KBM-7 (cell line): ENCODE data around the gene PRR9.
A peak's percentile ranks its signal among the peaks of the same experiment; 100 is the strongest.
"Not testable (repeated sequence)": the region's sequence is repeated elsewhere in the genome, so short reads cannot be mapped to it uniquely, and the experiment has no call there.

ENCODE experiments used
- DNase-seq: peaks from one replicate; pipeline ENCODE4 v3.0.0-alpha.2; 2015
- in situ Hi-C: fragments of 300-500 bp; cut with MboI; formaldehyde crosslinking; loops from 2 replicates; pipeline ENCODE4 v1.14.3; 2020; ENCODE audit warnings: low sequenced_read_pairs, low pct_unique_long_range_greater_than_20kb, mixed read lengths

PRR9 gene

GRCh38 chr1:153227810-153228209 is 10.4 kb downstream of the PRR9 start:
- in situ Hi-C loops, result no loop called here

GRCh38 chr1:153228491-153228890 is 11.1 kb downstream of the PRR9 start:
- in situ Hi-C loops, result no loop called here
- DNase-seq, result no peak

More at GRCh38 chr1:153227810-153228209, 10.4 kb downstream of the PRR9 start:
- DNase-seq, result no peak

- in situ Hi-C loops, result not testable (repeated sequence)
- DNase-seq, result peak; percentile 32
These were observed 11.9 kb downstream of the PRR9 start for GRCh38 chr1:153229076-153229829.

GRCh38 chr1:153231363-153231762 is 14.0 kb downstream of the PRR9 start:
- DNase-seq, result no peak
- in situ Hi-C loops, result no loop called here

GRCh38 chr1:153231785-153232184 is 14.4 kb downstream of the PRR9 start:
- in situ Hi-C loops, result no loop called here

GRCh38 chr1:153232553-153232952 is 15.2 kb downstream of the PRR9 start:
- in situ Hi-C loops, result no loop called here
- no peak for DNase-seq

More at GRCh38 chr1:153231785-153232184, 14.4 kb downstream of the PRR9 start:
- DNase-seq, result no peak

- DNase-seq, result no peak
- in situ Hi-C loops, result no loop called here
These were observed 16.1 kb downstream of the PRR9 start for GRCh38 chr1:153233448-153233847.

GRCh38 chr1:153238527-153238926 is 21.1 kb downstream of the PRR9 start:
- DNase-seq, result no peak
- in situ Hi-C loops, result no loop called here

GRCh38 chr1:153242160-153242559 is 24.8 kb downstream of the PRR9 start:
- DNase-seq, result no peak
- in situ Hi-C loops, result no loop called here

- in situ Hi-C loops, result no loop called here
- DNase-seq, result no peak
These were observed 28.1 kb downstream of the PRR9 start for GRCh38 chr1:153245466-153245865.

- no peak for DNase-seq
- in situ Hi-C loops, result no loop called here
These were observed 28.6 kb downstream of the PRR9 start for GRCh38 chr1:153246018-153246417.

- DNase-seq, result no peak
- in situ Hi-C loops, result no loop called here
These were observed 29.4 kb downstream of the PRR9 start for GRCh38 chr1:153246825-153247224.

GRCh38 chr1:153248176-153248879 is 30.9 kb downstream of the PRR9 start:
- no peak for DNase-seq
- in situ Hi-C loops, result no loop called here

GRCh38 chr1:153250166-153250565 is 32.8 kb downstream of the PRR9 start:
- in situ Hi-C loops, result no loop called here
- no peak for DNase-seq

- in situ Hi-C loops, result no loop called here
- DNase-seq, result no peak
These were observed 33.7 kb downstream of the PRR9 start for GRCh38 chr1:153251087-153251486.

GRCh38 chr1:153251562-153251961 is 34.2 kb downstream of the PRR9 start:
- DNase-seq, result no peak
- in situ Hi-C loops, result no loop called here

- DNase-seq, result no peak
- in situ Hi-C loops, result no loop called here
These were observed 34.6 kb downstream of the PRR9 start for GRCh38 chr1:153251988-153252387.

- in situ Hi-C loops, result no loop called here
These were observed 35.7 kb downstream of the PRR9 start for GRCh38 chr1:153253076-153253475.

GRCh38 chr1:153253693-153254092 is 36.3 kb downstream of the PRR9 start:
- no peak for DNase-seq
- in situ Hi-C loops, result no loop called here

More at GRCh38 chr1:153253076-153253475, 35.7 kb downstream of the PRR9 start:
- no peak for DNase-seq

GRCh38 chr1:153259387-153259786 is 42.0 kb downstream of the PRR9 start, which contains the start of gene LORICRIN:
Gene LORICRIN (plus strand): TSS chr1:153259687. CDS start chr1:153260950, 1,263 bp downstream.
- in situ Hi-C loops, result no loop called here

More at GRCh38 chr1:153259387-153259786, 42.0 kb downstream of the PRR9 start, which contains the start of gene LORICRIN:
- no peak for DNase-seq
